ENCODE results near the gene CCDC171. TPM values are rescaled to one million over a fixed set of nuclear protein-coding genes. Genes with fewer than 3 reads are reported as not detected.
A peak's percentile ranks its signal among the peaks of the same experiment; 100 is the strongest.

The CCDC171 gene
- total and polyA plus RNA-seq, 8 donors = 1.2 to 26.3 (median 2.7) TPM; not detected in 1

DNA sequence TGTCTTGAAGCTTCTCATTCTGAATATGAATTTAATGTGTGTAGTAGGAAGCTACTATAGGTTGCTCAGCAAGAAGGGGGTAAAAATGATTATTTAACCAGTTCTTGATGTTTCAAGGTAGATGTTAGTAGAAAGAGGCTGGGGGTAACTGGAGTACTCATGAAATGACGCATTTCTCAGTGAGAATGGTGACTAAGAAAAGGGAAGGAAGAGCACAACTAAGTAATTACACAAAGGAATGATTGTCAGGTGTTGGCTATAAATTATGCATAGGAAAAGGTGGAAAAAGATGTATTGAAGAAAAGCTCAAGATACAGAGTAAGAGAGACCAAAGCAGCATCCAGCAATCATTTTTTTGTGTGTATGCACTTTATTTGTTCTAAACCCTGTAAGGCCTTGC, 40.6 kb upstream of the CCDC171 start:
- Histone ChIP-seq H3K4me3 (no peak overlapping the region), H3K36me3 (peaks cover 0 to 8% (median 4%) of the 10 kb centered on the region in 4 donors), H3K27ac (no peak overlapping the region), H3K9me3 (no peaks in the 10 kb centered on the region), H3K27me3 (no peaks in the 10 kb centered on the region), H3K4me1 (peaks cover 16 to 32% (median 26%) of the 10 kb centered on the region in 4 donors)
- no peak for DNase-seq
- WGBS, 5 donors = 85 to 100% (median 94%) methylated on average over 1 of the region's 1 CpG
- intact Hi-C loops (cut with DNase I; ENCODE audit: low total_unique reads) = no loop called here
- TF ChIP-seq EP300 (IDR thresholded peaks at IDR 0.05) (no peak), POLR2A (IDR thresholded peaks at IDR 0.05) (no peak), POLR2AphosphoS5 (IDR thresholded peaks at IDR 0.05) (no peak)
- TF ChIP-seq, protein P1, sequence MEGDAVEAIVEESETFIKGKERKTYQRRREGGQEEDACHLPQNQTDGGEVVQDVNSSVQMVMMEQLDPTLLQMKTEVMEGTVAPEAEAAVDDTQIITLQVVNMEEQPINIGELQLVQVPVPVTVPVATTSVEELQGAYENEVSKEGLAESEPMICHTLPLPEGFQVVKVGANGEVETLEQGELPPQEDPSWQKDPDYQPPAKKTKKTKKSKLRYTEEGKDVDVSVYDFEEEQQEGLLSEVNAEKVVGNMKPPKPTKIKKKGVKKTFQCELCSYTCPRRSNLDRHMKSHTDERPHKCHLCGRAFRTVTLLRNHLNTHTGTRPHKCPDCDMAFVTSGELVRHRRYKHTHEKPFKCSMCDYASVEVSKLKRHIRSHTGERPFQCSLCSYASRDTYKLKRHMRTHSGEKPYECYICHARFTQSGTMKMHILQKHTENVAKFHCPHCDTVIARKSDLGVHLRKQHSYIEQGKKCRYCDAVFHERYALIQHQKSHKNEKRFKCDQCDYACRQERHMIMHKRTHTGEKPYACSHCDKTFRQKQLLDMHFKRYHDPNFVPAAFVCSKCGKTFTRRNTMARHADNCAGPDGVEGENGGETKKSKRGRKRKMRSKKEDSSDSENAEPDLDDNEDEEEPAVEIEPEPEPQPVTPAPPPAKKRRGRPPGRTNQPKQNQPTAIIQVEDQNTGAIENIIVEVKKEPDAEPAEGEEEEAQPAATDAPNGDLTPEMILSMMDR (IDR thresholded peaks at IDR 0.05) = no peak

DNA sequence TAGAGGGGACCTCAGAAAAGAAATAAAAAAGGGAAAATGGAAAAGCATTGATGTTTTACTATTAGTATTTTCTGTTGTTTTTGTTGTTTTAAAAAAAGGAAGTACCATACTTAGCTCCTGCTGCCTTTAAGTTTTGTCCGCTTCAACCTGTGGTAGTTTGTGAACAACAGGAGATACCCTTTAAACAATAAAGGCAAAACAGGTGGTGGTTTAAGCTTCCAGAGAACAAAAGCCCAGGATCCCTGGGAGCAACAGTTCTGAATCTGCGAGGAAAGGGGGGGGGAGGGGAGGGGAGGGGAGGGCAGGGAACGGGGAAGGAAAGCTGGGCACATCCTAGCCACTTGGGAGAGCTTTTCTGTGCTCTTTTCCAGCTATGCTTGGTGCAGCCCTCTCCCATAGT, 40.0 kb upstream of the CCDC171 start:
- TF ChIP-seq, protein P1 (IDR thresholded peaks at IDR 0.05) = no peak
- Histone ChIP-seq H3K4me3 (no peak overlapping the region), H3K27me3 (no peaks in the 10 kb centered on the region), H3K27ac (no peak overlapping the region), H3K36me3 (peaks cover 0 to under 1% (median 0%) of the 10 kb centered on the region in 4 donors), H3K9me3 (no peaks in the 10 kb centered on the region), H3K4me1 (peaks cover 16 to 30% (median 23%) of the 10 kb centered on the region in 4 donors)
- 37 to 73% (median 62%) methylated on average over 3 of the region's 3 CpGs for WGBS, 5 donors
- no peak for DNase-seq
- intact Hi-C loops (cut with DNase I; ENCODE audit: low total_unique reads) = no loop called here

DNA sequence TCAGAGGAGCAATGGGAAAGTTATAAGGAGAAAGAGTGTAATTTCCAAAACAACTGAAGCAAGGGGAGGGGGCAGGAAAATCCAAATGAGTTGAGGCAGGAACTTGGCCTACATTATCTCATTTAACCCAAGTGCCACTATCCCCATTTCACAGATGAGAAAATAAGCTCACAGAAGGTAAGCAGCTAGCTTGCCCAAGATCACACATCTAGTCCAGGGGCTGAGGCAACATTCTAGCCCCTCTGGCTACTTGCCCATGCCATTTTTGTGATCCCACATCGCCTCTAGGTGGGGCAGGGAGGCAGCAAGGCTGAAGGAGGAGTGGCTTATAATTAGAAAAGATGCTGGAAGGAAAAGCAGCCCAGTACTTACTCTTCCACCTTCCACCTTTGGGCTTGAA, 39.5 kb upstream of the CCDC171 start:
- Histone ChIP-seq H3K9me3 (no peaks in the 10 kb centered on the region), H3K27ac (no peak overlapping the region), H3K4me3 (no peak overlapping the region), H3K27me3 (no peaks in the 10 kb centered on the region), H3K36me3 (no peaks in the 10 kb centered on the region), H3K4me1 (peaks cover 16 to 26% (median 21%) of the 10 kb centered on the region in 4 donors)
- TF ChIP-seq POLR2A (IDR thresholded peaks at IDR 0.05) (no peak), POLR2AphosphoS5 (IDR thresholded peaks at IDR 0.05) (no peak), EP300 (IDR thresholded peaks at IDR 0.05) (no peak)
- TF ChIP-seq, protein P1 (IDR thresholded peaks at IDR 0.05) = no peak
- intact Hi-C loops (cut with DNase I; ENCODE audit: low total_unique reads) = no loop called here
- peak in 1 of 2 donors; percentile 13 for DNase-seq
- WGBS, 5 donors = 25 to 60% (median 36%) methylated on average over 1 of the region's 1 CpG

DNA sequence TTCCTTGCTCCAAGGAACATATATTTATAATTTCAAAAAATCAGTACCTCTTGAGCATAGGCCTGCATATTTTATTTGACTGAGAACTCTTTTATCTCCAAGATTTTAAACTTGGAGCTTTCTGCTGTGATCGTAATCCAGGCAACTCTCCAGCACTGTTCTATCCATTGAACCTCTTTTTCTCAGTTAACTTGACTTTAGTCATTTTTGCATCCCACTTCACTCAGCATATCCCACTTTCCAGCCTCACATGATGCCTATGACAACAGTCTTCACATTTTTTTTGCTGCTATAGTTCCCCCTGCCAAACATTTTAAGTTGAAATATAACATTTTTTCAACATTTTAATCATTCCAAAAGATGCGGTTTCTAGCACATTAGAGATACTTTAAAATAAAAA, 33.0 kb upstream of the CCDC171 start:
- DNase-seq = no peak
- Histone ChIP-seq H3K4me3 (no peak overlapping the region), H3K9me3 (no peaks in the 10 kb centered on the region), H3K27ac (no peak overlapping the region), H3K36me3 (no peaks in the 10 kb centered on the region), H3K4me1 (no peaks in the 10 kb centered on the region), H3K27me3 (no peaks in the 10 kb centered on the region)
- TF ChIP-seq POLR2A (IDR thresholded peaks at IDR 0.05) = no peak
- TF ChIP-seq, protein P1 (IDR thresholded peaks at IDR 0.05) = no peak
- TF ChIP-seq EP300 (IDR thresholded peaks at IDR 0.05) = no peak
- no peak for TF ChIP-seq POLR2AphosphoS5 (IDR thresholded peaks at IDR 0.05)
- WGBS, 5 donors = 75 to 94% (median 93%) methylated on average over 2 of the region's 2 CpGs
- intact Hi-C loops (cut with DNase I; ENCODE audit: low total_unique reads) = no loop called here
